ENCODE measurements around the gene MYO3A.
"Not testable (repeated sequence)": the region's sequence is repeated elsewhere in the genome, so short reads cannot be mapped to it uniquely, and the experiment has no call there.

The MYO3A gene

DNA sequence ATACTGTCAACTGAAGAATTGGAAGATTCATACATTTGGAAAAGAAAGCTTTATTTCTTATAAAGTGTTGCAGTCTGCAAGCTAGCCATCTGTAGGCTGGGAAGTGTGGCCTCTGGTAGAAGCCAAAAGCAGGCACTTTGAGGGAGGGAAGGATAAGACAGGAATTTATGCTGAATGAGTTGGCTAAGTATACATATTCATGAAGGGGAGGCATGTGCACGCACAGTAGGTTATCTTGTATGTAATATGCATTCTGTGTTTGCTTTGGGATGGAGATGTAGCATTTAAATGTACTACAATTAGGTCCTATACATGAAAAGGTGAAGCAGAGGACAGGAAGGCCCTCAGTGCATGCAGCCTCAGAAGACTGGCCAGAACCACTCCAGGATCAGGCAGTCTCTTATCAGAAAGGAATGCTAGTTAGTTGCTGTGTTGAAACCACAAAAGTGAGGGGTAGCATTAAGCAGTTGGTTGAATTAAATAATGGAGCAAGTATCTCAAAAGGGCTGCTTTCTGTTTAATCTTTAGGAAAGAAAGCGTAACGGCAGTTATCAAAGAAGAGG, 40.9 kb downstream of the MYO3A start:
- no peak for DNase-seq (ENCODE audit: low read depth)

- no peak for DNase-seq (ENCODE audit: low read depth)
Measured at GRCh38 chr10:25978771-25979170, 44.7 kb downstream of the MYO3A start.

DNA sequence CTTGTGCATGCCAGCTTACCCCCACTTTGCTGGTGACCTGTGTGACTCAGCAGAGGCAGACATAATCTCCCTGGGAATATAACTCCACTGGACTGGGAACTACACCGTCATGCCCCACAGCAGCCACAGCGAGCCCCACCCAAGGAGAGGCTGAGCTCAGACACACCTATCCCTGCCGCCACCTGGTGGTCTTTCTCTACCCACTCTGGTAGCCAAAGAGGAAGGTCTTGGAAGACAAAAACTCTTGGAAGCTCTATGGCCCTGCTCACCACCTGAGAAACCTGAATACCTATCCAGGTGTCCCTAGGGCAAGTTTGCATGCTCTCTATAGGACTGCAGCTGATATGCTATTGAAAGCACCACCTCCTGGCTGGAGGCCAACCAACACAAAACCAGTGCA, 48.1 kb downstream of the MYO3A start:
- no peak for DNase-seq (ENCODE audit: low read depth)

GRCh38 chr10:25988583-25988982, 54.6 kb downstream of the MYO3A start:
- DNase-seq (ENCODE audit: low read depth): no peak

DNA sequence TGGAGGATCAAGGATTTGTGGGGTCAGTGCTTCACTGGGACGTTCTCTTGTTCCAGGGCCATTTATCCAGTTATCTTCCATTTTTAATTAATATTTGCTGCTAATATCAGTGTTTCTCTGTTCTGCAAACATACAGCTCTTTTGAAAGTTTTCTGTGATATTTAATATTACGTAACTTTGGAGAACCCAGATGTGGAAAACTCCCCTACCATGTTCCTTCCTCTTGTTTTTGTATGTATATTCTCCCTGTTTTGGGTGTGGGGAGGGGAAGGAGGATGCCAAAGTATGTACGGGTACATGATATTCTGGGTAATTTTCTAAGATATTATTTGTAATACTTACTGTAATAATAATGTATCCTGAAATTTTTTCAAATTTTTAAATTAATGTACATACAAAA, 55.9 kb downstream of the MYO3A start:
- DNase-seq (ENCODE audit: low read depth): no peak

- DNase-seq (ENCODE audit: low read depth): no peak
Measured at GRCh38 chr10:25999295-25999981, 65.4 kb downstream of the MYO3A start.

DNA sequence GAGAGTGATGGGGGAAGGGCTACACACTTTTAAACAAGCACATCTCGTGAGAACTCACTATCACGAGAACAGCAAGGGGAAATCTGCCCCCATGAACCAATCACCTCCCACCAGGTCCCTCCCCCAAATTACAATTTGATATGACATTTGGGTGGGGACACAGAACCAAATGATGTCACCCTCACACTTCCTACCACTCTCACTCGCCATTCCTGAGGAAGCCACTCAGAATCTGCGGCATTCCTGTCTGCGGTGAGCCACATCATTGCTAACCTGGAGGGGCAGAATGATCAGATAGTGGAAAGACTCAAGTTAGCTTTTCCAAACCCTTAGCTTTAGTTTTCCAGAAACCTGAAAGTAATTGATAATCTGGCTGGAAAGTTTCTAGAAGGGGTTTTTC, 66.9 kb downstream of the MYO3A start:
- DNase-seq (ENCODE audit: low read depth): no peak

DNA sequence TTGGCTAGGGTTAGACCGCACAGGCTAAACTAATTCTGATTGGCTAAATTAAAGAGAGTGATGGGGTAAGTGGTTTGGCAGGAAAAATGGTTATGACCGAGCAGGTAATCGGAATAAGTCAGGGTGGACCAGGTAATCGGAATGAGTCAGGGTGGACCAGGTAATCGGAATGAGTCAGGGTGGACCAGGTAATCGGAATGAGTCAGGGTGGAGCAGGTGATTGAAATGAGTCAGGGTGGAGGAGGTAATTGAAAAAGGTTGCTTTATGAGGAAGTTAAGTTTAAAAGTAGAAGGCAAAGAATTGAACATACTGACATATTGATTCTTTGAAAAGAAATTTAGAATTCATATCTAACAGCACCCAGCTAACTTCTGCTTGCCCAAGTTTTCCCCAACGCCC, 68.4 kb downstream of the MYO3A start:
- DNase-seq (ENCODE audit: low read depth): not testable (repeated sequence)

GRCh38 chr10:26015092-26015491, 81.1 kb downstream of the MYO3A start:
- DNase-seq (ENCODE audit: low read depth): no peak

GRCh38 chr10:26022831-26023230, 88.8 kb downstream of the MYO3A start:
- no peak for DNase-seq (ENCODE audit: low read depth)

GRCh38 chr10:26024303-26024702, 90.3 kb downstream of the MYO3A start:
- no peak for DNase-seq (ENCODE audit: low read depth)

DNA sequence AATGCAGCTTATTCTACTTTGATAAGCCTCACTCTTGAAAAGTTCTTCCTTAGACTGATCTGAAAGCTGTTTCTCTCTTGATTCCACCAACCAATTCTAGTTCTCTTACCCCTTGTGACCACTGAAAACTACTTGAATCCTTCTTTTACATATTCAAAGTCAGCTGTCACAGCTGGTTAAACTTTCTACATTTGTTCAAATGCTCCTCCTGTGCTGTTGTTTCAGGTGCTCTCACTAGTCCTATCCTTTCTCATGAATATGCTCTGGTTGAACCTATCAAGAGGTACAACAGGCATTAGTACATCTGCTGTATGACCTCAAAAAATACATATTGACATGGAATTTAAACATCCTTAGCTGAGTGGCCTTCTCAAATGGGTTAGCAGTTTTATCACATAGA, 91.5 kb downstream of the MYO3A start:
- DNase-seq (ENCODE audit: low read depth): no peak

DNA sequence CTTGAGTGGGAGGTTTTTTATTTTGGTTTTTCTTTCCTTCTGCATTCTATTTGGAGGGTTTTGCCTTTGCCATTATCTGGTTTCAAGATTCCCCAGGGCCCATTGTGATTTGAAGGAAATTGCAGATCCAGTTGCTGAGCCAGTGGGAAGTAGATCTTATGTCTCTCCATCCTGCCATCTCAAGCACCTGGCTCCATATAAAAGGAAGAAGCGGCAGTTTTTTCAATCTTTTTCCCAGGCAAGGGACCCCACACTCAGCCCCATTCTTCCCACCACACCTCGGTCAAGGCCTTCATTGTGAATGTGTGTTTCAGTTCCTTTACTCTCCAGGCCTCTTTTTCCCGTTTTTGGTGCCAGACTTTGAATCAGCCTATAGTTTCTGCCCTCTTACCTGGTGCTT, 95.8 kb downstream of the MYO3A start:
- DNase-seq (ENCODE audit: low read depth): no peak

DNA sequence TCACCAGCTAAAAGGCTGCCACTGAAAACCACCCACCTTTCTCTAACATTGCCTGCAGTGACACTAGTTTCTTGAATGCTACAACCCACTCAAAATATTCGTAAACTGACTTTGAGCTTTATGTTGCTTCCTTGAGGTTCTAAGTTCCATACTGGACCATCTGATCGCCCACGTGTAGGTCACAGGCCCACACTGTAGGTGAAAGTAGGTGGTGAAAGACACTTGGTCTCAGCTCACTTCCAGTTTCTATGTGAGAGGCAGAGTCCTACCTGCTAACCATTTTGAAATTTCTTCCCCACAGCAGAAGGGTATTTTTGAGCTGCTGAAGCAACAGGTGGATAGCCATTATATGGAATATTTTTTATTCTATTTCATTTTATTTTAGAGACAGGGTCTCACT, 97.3 kb downstream of the MYO3A start:
- no peak for DNase-seq (ENCODE audit: low read depth)

DNA sequence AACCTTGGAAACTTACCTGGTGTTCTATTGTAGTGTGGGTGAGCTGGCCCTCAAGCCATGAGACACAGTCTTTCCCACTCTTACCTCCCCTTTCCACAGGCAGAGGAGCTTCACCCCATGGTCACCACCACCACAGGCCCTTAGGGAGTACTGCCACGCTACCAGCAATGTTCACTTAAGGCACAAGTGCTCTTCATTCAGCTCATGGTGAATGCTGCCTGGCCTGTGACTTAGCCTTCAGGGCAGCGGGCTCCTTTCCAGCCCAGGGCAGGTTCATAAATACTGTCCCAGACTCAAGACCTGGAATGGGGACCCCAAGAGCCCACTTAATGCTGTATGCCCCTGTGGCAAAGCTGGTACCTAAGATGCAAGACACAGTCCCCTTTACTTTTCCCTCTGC, 109.4 kb downstream of the MYO3A start:
- DNase-seq (ENCODE audit: low read depth): no peak

DNA sequence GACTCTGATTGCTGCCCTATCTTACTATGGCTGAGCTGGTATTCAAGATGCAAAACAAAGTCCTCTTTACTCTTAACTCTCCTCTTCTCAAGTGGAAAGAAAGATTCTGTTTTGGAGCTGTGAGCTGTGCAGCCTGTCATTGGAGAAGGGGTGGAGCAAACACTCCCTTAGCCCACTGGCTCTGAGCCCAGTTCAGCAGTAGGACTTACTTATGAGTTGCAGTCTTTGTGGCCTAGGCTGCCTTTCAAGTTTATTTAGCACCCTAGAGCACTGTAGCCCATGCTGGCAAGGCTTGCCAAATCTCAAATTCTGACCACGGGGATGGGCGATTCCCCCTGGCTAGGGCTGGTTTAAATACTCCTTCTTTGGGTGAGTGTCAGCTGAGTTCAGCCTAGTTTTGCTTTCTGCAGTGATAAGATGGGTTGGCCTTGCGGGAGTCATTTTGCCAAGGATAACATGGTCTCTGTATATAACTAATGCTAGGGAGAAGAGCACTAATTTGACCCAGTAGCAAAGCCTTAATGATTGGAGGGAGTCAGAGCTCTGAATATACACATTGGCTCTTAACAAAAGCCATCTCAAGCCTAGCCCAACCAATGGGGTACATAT, 110.2 kb downstream of the MYO3A start:
- no peak for DNase-seq (ENCODE audit: low read depth)

DNA sequence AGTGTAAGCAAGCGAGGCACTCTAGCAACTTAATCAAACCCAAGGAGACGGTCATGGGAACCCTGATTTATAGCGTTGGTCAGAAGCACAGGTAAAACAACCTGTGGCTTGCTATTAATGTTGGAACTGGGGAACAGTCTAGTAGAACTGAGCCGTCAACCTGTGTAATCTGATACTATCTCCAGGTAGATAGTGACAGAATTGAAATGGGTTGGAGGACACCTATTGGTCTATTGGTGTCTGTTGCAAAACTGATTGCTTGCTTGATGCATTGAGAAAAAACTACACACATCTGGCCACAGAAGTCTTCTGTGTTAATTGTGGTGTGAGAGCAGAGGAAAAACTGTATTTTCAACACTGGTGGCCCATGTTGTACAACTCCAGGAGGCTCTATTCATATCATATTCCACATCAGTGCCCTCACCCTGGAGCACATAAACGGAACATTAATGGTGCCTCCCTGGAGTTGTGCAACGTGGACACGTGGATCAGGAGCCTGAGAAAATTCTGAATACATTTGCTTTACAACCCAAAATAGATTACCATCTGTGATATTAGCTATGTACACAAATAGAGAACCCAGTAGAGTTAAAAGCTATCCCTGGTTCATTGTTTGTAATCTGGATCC, 112.2 kb downstream of the MYO3A start:
- DNase-seq (ENCODE audit: low read depth): no peak

DNA sequence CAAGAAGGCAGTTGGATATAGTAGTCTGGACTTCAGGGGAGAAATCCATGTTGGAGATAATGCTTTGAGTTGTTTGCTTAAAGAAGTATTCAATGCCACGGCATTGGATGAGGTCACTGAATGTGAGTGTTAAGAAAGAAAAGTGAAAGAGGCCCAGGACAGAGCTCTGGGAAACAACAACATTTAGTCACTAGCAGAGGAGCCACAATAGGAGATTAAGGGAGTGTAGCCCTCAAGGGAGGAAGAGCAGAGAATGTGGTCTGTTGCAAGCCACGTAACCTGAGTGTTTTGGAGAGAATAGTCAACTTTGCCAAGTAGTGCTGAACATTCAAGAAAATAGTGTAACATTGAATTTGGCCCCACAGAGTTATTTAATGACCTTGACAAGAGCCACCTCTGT, 114.7 kb downstream of the MYO3A start:
- no peak for DNase-seq (ENCODE audit: low read depth)

GRCh38 chr10:26052326-26052725, 118.3 kb downstream of the MYO3A start:
- DNase-seq (ENCODE audit: low read depth): no peak

GRCh38 chr10:26057466-26057865, 123.4 kb downstream of the MYO3A start:
- DNase-seq (ENCODE audit: low read depth): no peak

DNA sequence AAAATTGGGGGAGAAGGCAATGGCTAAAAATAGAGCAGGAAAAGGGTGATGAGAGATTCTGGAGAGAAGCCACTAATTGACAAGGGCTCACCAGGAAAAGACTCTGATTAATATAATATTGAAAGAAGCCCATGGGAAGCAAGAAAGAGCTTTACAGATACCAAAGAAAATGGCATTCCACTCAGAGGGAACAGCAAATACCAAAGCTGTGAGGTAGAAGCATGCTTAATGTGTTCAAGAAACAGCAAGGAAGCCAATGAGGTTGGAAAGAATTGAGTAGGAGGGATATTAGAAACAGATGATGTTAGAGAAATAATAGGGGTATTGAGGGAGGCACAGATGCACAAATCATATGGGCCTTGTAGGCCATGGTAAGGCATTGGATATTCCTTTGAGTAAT, 130.1 kb downstream of the MYO3A start:
- DNase-seq (ENCODE audit: low read depth): no peak

GRCh38 chr10:26067680-26068079, 133.7 kb downstream of the MYO3A start:
- DNase-seq (ENCODE audit: low read depth): no peak

GRCh38 chr10:26080971-26081370, 146.9 kb downstream of the MYO3A start:
- DNase-seq (ENCODE audit: low read depth): not testable (repeated sequence)
